HEK293 (cell line): ENCODE measurements around the gene MIEF2.

Experiments used
- CTCF ChIA-PET: fragments of 350-600 bp; formaldehyde crosslinking; extraction: SDS; loops from one replicate; lab custom pipeline; 2021; ENCODE audit warnings: antibody characterized with exemption; lab: Yijun Ruan, JAX
- POLR2A ChIA-PET: fragments of 300-600 bp; formaldehyde crosslinking; extraction: SDS; loops from one replicate; lab custom pipeline; 2020; ENCODE audit warnings: antibody characterized with exemption, inconsistent platforms; lab: Yijun Ruan, JAX
- H3K27ac ChIP-seq: fragments of 200-500 bp; sonication (Bioruptor generic); 2 replicates; pipeline ENCODE4 v1.5.1; 2014; ENCODE audit warnings: low read depth, low read length, control low read depth, inconsistent platforms; ENCODE audit errors: extremely low read depth
- H3K36me3 ChIP-seq, 2 experiments: fragments of 200-500 bp in 1 of 2; sonication (Bioruptor generic) in 1 of 2; 1 replicate in 1 of 2; 2 replicates in 1 of 2; pipeline ENCODE4 v1.5.1; 2014 to 2017; ENCODE audit warnings: inconsistent platforms in 2 of 2, low read length in 2 of 2; ENCODE audit not compliant: control insufficient read depth in 2 of 2, insufficient read depth in 1 of 2
- H3K4me1 ChIP-seq: fragments of 200-500 bp; sonication (Bioruptor generic); 2 replicates; pipeline ENCODE4 v1.5.1; 2014; ENCODE audit warnings: mild to moderate bottlenecking, low read length, inconsistent platforms; ENCODE audit not compliant: control insufficient read depth, insufficient read depth
- H3K4me3 ChIP-seq: 2 replicates; pipeline ENCODE4 v1.5.1; 2011; ENCODE audit warnings: low read depth, mild to moderate bottlenecking, control low read depth, low read length, moderate library complexity
- H3K9me3 ChIP-seq: fragments of 200-500 bp; sonication (Bioruptor generic); 2 replicates; pipeline ENCODE4 v1.5.1; 2014; ENCODE audit warnings: low read depth, low read length, inconsistent platforms; ENCODE audit not compliant: control insufficient read depth, insufficient read depth
- EGR2 ChIP-seq: fragments of 450-650 bp; formaldehyde crosslinking; IDR thresholded peaks from 2 replicates; pipeline ENCODE4 v1.5.1; 2016; ENCODE audit warnings: low read depth, missing biosample characterization, missing genetic modification characterization
- HOXC10 ChIP-seq: sonication (generic); formaldehyde crosslinking; IDR thresholded peaks from 2 replicates; pipeline ENCODE4 v1.8.1; 2023; ENCODE audit warnings: mild to moderate bottlenecking, missing genetic modification reagents
- KLF1 ChIP-seq: fragments of 450-650 bp; formaldehyde crosslinking; IDR thresholded peaks from 2 replicates; pipeline ENCODE4 v1.5.1; 2016; ENCODE audit warnings: missing biosample characterization, missing genetic modification characterization
- MYNN ChIP-seq: fragments of 450-650 bp; formaldehyde crosslinking; IDR thresholded peaks from 2 replicates; pipeline ENCODE4 v1.5.1; 2016; ENCODE audit warnings: missing biosample characterization, missing genetic modification characterization, borderline replicate concordance
- RBAK ChIP-seq: fragments of 450-650 bp; formaldehyde crosslinking; IDR thresholded peaks from 2 replicates; pipeline ENCODE4 v1.5.1; 2016; ENCODE audit warnings: missing biosample characterization, missing genetic modification characterization
- TRIM28 ChIP-seq: IDR thresholded peaks from 2 replicates; pipeline ENCODE4 v1.6.1; 2011; ENCODE audit warnings: low read length, control low read depth, borderline replicate concordance
- ZNF341 ChIP-seq: fragments of 450-650 bp; formaldehyde crosslinking; IDR thresholded peaks from 2 replicates; pipeline ENCODE4; 2016; ENCODE audit warnings: low read depth, missing biosample characterization, missing genetic modification characterization
- ZNF362 ChIP-seq: fragments of 450-650 bp; formaldehyde crosslinking; IDR thresholded peaks from 2 replicates; pipeline ENCODE4 v1.5.1; 2016; ENCODE audit warnings: missing biosample characterization, missing genetic modification characterization
- ZNF501 ChIP-seq: fragments of 450-650 bp; formaldehyde crosslinking; IDR thresholded peaks from 2 replicates; pipeline ENCODE4 v1.5.1; 2016; ENCODE audit warnings: missing biosample characterization, missing genetic modification characterization
- ZNF521 ChIP-seq: fragments of 450-650 bp; formaldehyde crosslinking; IDR thresholded peaks from 2 replicates; pipeline ENCODE4 v1.5.1; 2017; ENCODE audit warnings: missing biosample characterization, mild to moderate bottlenecking, missing genetic modification characterization
- ZNF664 ChIP-seq: fragments of 450-650 bp; formaldehyde crosslinking; IDR thresholded peaks from 2 replicates; pipeline ENCODE4 v1.5.1; 2016; ENCODE audit warnings: missing biosample characterization, missing genetic modification characterization
- ZNF747 ChIP-seq: fragments of 450-650 bp; formaldehyde crosslinking; IDR thresholded peaks from 2 replicates; pipeline ENCODE4 v1.5.1; 2016; ENCODE audit warnings: missing biosample characterization, missing genetic modification characterization
- TF ChIP-seq, protein P1 (sequence below): sonication (generic); formaldehyde crosslinking; IDR thresholded peaks from 2 replicates; pipeline ENCODE4 v1.8.1; 2022; ENCODE audit warnings: mild to moderate bottlenecking, moderate library complexity, missing genetic modification reagents
- TF ChIP-seq, protein P2 (sequence below): fragments of 450-650 bp; IDR thresholded peaks from 2 replicates; pipeline ENCODE4 v1.5.1; 2018; ENCODE audit warnings: missing biosample characterization, missing genetic modification characterization

MIEF2 gene

DNA sequence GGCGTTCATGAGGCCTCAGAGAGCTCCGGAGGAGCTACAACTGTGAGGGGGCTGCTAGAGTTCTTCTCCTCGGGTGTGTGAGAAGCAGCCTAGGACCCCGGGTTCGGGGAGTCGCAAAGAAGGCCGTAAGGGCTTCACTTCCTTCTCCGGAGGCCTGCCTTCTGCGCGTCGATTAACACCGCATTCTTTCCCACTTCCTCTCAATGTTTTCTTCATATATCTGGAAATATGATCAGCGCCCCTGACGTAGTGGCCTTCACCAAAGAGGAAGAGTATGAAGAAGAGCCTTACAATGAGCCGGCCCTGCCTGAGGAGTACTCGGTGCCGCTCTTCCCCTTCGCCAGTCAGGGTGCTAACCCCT is 55.1 kb downstream of the MIEF2 start:
- Histone ChIP-seq H3K27ac (peak overlapping the region; percentile 93), H3K36me3 (peaks cover 18 to 74% of the 10 kb centered on the region in 2 experiments), H3K4me1 (peaks cover 21% of the 10 kb centered on the region), H3K9me3 (no peaks in the 10 kb centered on the region), H3K4me3 (peak overlapping the region; percentile 85)
- POLR2A ChIA-PET: no interaction called here
- TF ChIP-seq, protein P1, sequence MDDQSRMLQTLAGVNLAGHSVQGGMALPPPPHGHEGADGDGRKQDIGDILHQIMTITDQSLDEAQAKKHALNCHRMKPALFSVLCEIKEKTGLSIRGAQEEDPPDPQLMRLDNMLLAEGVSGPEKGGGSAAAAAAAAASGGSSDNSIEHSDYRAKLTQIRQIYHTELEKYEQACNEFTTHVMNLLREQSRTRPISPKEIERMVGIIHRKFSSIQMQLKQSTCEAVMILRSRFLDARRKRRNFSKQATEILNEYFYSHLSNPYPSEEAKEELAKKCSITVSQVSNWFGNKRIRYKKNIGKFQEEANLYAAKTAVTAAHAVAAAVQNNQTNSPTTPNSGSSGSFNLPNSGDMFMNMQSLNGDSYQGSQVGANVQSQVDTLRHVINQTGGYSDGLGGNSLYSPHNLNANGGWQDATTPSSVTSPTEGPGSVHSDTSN: 0 out of 2 replicates have a peak, but pooled peaks have one; percentile 6
- TF ChIP-seq, protein P2, sequence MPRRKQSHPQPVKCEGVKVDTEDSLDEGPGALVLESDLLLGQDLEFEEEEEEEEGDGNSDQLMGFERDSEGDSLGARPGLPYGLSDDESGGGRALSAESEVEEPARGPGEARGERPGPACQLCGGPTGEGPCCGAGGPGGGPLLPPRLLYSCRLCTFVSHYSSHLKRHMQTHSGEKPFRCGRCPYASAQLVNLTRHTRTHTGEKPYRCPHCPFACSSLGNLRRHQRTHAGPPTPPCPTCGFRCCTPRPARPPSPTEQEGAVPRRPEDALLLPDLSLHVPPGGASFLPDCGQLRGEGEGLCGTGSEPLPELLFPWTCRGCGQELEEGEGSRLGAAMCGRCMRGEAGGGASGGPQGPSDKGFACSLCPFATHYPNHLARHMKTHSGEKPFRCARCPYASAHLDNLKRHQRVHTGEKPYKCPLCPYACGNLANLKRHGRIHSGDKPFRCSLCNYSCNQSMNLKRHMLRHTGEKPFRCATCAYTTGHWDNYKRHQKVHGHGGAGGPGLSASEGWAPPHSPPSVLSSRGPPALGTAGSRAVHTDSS (tag by site-specific recombination): 0 out of 2 replicates have a peak, but pooled peaks have one; percentile 30
- no peak for TF ChIP-seq EGR2 (tag by site-specific recombination)
- CTCF ChIA-PET: interaction anchor here (1.0 to 1.1 kb wide), 2 partner anchors 49 to 665 kb away, joined by 3 read pairs; no protein-coding TSS in a partner anchor

DNA sequence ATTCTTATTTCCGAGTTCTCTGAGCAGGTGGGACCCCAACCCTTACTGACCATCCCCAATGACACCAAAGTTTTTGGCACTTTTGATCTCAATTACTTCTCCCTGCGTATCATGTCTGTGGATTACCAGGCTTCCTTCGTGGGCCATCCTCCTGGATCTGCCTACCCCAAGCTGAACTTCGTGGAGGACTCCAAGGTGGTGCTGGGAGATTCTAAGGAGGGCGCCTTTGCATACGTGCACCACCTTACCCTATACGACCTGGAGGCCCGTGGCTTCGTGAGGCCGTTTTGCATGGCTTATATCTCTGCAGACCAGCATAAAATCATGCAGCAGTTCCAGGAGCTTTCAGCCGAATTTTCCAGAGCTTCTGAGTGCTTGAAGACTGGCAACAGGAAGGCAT is 55.5 kb downstream of the MIEF2 start:
- H3K36me3 ChIP-seq: peaks cover 14 to 75% of the 10 kb centered on the region in 2 experiments
- ChIA-PET POLR2A (no interaction called here), CTCF (interaction anchor here (0.6 kb wide), 1 partner anchor 669 kb away, joined by 3 read pairs; no protein-coding TSS in a partner anchor)
- TF ChIP-seq ZNF521 (tag by site-specific recombination) (no peak), HOXC10 (no peak), ZNF501 (tag by site-specific recombination) (no peak), RBAK (tag by site-specific recombination) (no peak), TRIM28 (no peak), ZNF664 (tag by site-specific recombination) (no peak), ZNF362 (no peak), MYNN (no peak), ZNF341 (no peak), KLF1 (tag by site-specific recombination) (no peak), EGR2 (tag by site-specific recombination) (no peak), ZNF747 (no peak)
- no peaks in the 10 kb centered on the region for H3K9me3 ChIP-seq
- H3K4me3 ChIP-seq: peak overlapping the region; percentile 85
- H3K27ac ChIP-seq: no peak overlapping the region
- peaks cover 21% of the 10 kb centered on the region for H3K4me1 ChIP-seq
